HEK293 (cell line): ENCODE measurements around the gene KRTAP26-1.

Experiments
- BCL11B ChIP-seq: fragments of 450-650 bp; formaldehyde crosslinking; IDR thresholded peaks from 2 replicates; pipeline ENCODE4 v1.5.1; 2016; ENCODE audit warnings: low read depth, missing biosample characterization, missing genetic modification characterization
- CTCF ChIP-seq: fragments of 450-650 bp; formaldehyde crosslinking; IDR thresholded peaks from 2 replicates; pipeline ENCODE4 v1.5.1; 2016; ENCODE audit warnings: missing biosample characterization, missing genetic modification characterization
- GFI1B ChIP-seq: fragments of 450-650 bp; formaldehyde crosslinking; IDR thresholded peaks from 2 replicates; pipeline ENCODE4 v1.5.1; 2016; ENCODE audit warnings: missing biosample characterization, missing genetic modification characterization
- HOXA7 ChIP-seq: sonication (generic); formaldehyde crosslinking; IDR thresholded peaks from 2 replicates; pipeline ENCODE4 v1.8.1; 2022; ENCODE audit warnings: missing genetic modification reagents, borderline replicate concordance
- TCF7L2 ChIP-seq: IDR thresholded peaks from 2 replicates; pipeline ENCODE4 v1.6.1; 2011; ENCODE audit warnings: low read depth, mild to moderate bottlenecking, inconsistent platforms, low read length, moderate library complexity, borderline replicate concordance
- YY1 ChIP-seq: fragments of 450-650 bp; formaldehyde crosslinking; IDR thresholded peaks from 2 replicates; pipeline ENCODE4 v1.5.1; 2018; ENCODE audit warnings: missing biosample characterization, missing genetic modification characterization
- ZFP37 ChIP-seq: fragments of 450-650 bp; formaldehyde crosslinking; IDR thresholded peaks from 2 replicates; pipeline ENCODE4 v1.5.1; 2016; ENCODE audit warnings: missing biosample characterization, missing genetic modification characterization
- ZNF175 ChIP-seq: fragments of 450-650 bp; formaldehyde crosslinking; IDR thresholded peaks from 2 replicates; pipeline ENCODE4 v1.5.1; 2016; ENCODE audit warnings: missing biosample characterization, missing genetic modification characterization
- ZNF274 ChIP-seq, 2 experiments: fragments of 200-500 bp in 1 of 2; fragments of 450-650 bp in 1 of 2; sonication (Bioruptor generic) in 1 of 2; formaldehyde crosslinking in 1 of 2; IDR thresholded peaks; 2 replicates each; pipeline versions ENCODE4 v1.5.1 to v1.6.1; 2014 to 2016; ENCODE audit warnings: borderline replicate concordance in 1 of 2, inconsistent platforms in 1 of 2, low read length in 1 of 2, missing biosample characterization in 1 of 2, missing genetic modification characterization in 1 of 2
- ZNF423 ChIP-seq: fragments of 450-650 bp; formaldehyde crosslinking; IDR thresholded peaks from 2 replicates; pipeline ENCODE4 v1.5.1; 2016; ENCODE audit warnings: missing biosample characterization, missing genetic modification characterization
- ZNF529 ChIP-seq: fragments of 450-650 bp; formaldehyde crosslinking; IDR thresholded peaks from 2 replicates; pipeline ENCODE4 v1.5.1; 2017; ENCODE audit warnings: missing genetic modification characterization, missing biosample characterization; ENCODE audit not compliant: insufficient replicate concordance
- ZSCAN23 ChIP-seq: fragments of 450-650 bp; formaldehyde crosslinking; IDR thresholded peaks from 2 replicates; pipeline ENCODE4 v1.5.1; 2016; ENCODE audit warnings: missing biosample characterization, missing genetic modification characterization

GRCh38 chr21:30326390-30326789 lies 6.3 kb upstream of the KRTAP26-1 start:
- TF ChIP-seq CTCF (tag by site-specific recombination): no peak
- no peak for TF ChIP-seq HOXA7 (CRISPR knock-in tag)
- no peak for TF ChIP-seq ZFP37
- no peak for TF ChIP-seq ZNF274 (IDR thresholded peaks at IDR 0.05; ENCODE audit: low read length)
- no peak for TF ChIP-seq ZNF274 (tag by site-specific recombination; IDR thresholded peaks at IDR 0.05; ENCODE audit: borderline replicate concordance)
- TF ChIP-seq ZNF529: no peak
- TF ChIP-seq GFI1B (tag by site-specific recombination): no peak
- TF ChIP-seq ZNF175: no peak
- no peak for TF ChIP-seq ZNF423 (tag by site-specific recombination)
- no peak for TF ChIP-seq ZSCAN23 (tag by site-specific recombination)
- TF ChIP-seq BCL11B: no peak
- TF ChIP-seq TCF7L2: no peak
- no peak for TF ChIP-seq YY1 (tag by site-specific recombination)
